NCI-H526 (cell line): ENCODE data around the gene MAP7.
"Not testable (repeated sequence)": the region's sequence is repeated elsewhere in the genome, so short reads cannot be mapped to it uniquely, and the experiment has no call there.

Experiments
- DNase-seq, 2 experiments: peaks; one replicate each; lab custom pipeline; 2025; lab: John Stamatoyannopoulos, UW

The MAP7 gene

GRCh38 chr6:136383268-136383937 is 166.8 kb downstream of the MAP7 start:
- DNase-seq: no peak

GRCh38 chr6:136382676-136383252 is 167.5 kb downstream of the MAP7 start:
- DNase-seq: no peak

GRCh38 chr6:136378888-136379287 is 171.3 kb downstream of the MAP7 start:
- peak in 1 of 2 experiments; percentile 18 for DNase-seq

- DNase-seq: not testable (repeated sequence)
These were observed 174.4 kb downstream of the MAP7 start for GRCh38 chr6:136375836-136376235.

- DNase-seq: no peak
These were observed 178.3 kb downstream of the MAP7 start for GRCh38 chr6:136371959-136372358.

GRCh38 chr6:136370988-136371728 is 179.1 kb downstream of the MAP7 start:
- DNase-seq: no peak

- DNase-seq: peak in 1 of 2 experiments; percentile 26
These were observed 184.4 kb downstream of the MAP7 start for GRCh38 chr6:136365776-136366354.

GRCh38 chr6:136362421-136363356 is 187.5 kb downstream of the MAP7 start:
- no peak for DNase-seq

- no peak for DNase-seq
These were observed 188.4 kb downstream of the MAP7 start for GRCh38 chr6:136361787-136362186.

- DNase-seq: no peak
These were observed 189.4 kb downstream of the MAP7 start for GRCh38 chr6:136360783-136361182.

- no peak for DNase-seq
These were observed 190.4 kb downstream of the MAP7 start for GRCh38 chr6:136359851-136360250.

- peak in 1 of 2 experiments; percentile 8 for DNase-seq
These were observed 198.6 kb downstream of the MAP7 start for GRCh38 chr6:136351518-136352110.

- no peak for DNase-seq
These were observed 199.3 kb downstream of the MAP7 start for GRCh38 chr6:136350914-136351313.

GRCh38 chr6:136347847-136348246 is 202.4 kb downstream of the MAP7 start:
- DNase-seq: peak in 1 of 2 experiments; percentile 13

- no peak for DNase-seq
These were observed 205.1 kb downstream of the MAP7 start for GRCh38 chr6:136345145-136345544.

- no peak for DNase-seq
These were observed 205.8 kb downstream of the MAP7 start for GRCh38 chr6:136344420-136344819.

GRCh38 chr6:136343700-136344099 is 206.5 kb downstream of the MAP7 start:
- DNase-seq: no peak

GRCh38 chr6:136343275-136343674 is 206.9 kb downstream of the MAP7 start:
- no peak for DNase-seq

GRCh38 chr6:136341967-136342366 is 208.3 kb downstream of the MAP7 start:
- DNase-seq: no peak

- no peak for DNase-seq
These were observed 208.9 kb downstream of the MAP7 start for GRCh38 chr6:136341367-136341766.

GRCh38 chr6:136338486-136338885 is 211.7 kb downstream of the MAP7 start:
- no peak for DNase-seq
